GM12878 (cell line): ENCODE data around the gene ZIC2. TPM values are rescaled to one million over a fixed set of nuclear protein-coding genes. Genes with fewer than 3 reads are reported as not detected.
"Not testable (repeated sequence)": the region's sequence is repeated elsewhere in the genome, so short reads cannot be mapped to it uniquely, and the experiment has no call there.

Experiments
- ATAC-seq: fragments of 200-7000 bp; cut with Tn5 transposase; 3 replicates; pipeline ENCODE4 v1.9.1; 2020; ENCODE audit warnings: mild to moderate bottlenecking, moderate library complexity
- BruUV-seq: library from RNA; stranded (reverse); fragments of 400-500 nt; replicated peaks from 2 replicates; lab custom pipeline; 2021; lab: Mats Ljungman, UMichigan
- CTCF ChIA-PET: fragments of 300-600 bp; sonication (Branson Sonifier 250); formaldehyde crosslinking; extraction: SDS; loops from one replicate; lab custom pipeline; 2021; ENCODE audit warnings: inconsistent platforms; lab: Yijun Ruan, JAX
- POLR2A ChIA-PET: fragments of 350-600 bp; formaldehyde crosslinking; extraction: SDS; loops from one replicate; lab custom pipeline; 2021; ENCODE audit warnings: inconsistent platforms; lab: Charles Lee
- RAD21 ChIA-PET: fragments of 300-600 bp; sonication (Branson Sonifier 250); formaldehyde crosslinking; loops from one replicate; lab custom pipeline; 2023; ENCODE audit warnings: antibody characterized with exemption; ENCODE audit not compliant: unreplicated experiment; lab: Charles Lee
- SMC1A ChIA-PET: fragments of 300-600 bp; sonication (Branson Sonifier 250); formaldehyde crosslinking; loops from one replicate; lab custom pipeline; 2023; ENCODE audit not compliant: unreplicated experiment, uncharacterized antibody; lab: Charles Lee
- DNase-seq: peaks from one replicate; pipeline ENCODE4 v3.0.0-alpha.2; 2011; ENCODE audit warnings: low read depth, low spot score
- FAIRE-seq: peaks from 3 replicates; lab custom pipeline; 2011; peaks lifted over from hg19 to GRCh38; lab: Jason Lieb, UNC
- H2AFZ ChIP-seq: 2 replicates; pipeline ENCODE4 v1.6.0; 2011; ENCODE audit warnings: low read depth, low read length, control low read depth; ENCODE audit not compliant: control insufficient read depth
- H3K27ac ChIP-seq: 2 replicates; pipeline ENCODE4 v1.5.1; 2011; ENCODE audit warnings: control low read depth; ENCODE audit not compliant: control insufficient read depth, insufficient read depth
- H3K27me3 ChIP-seq, 2 experiments: replicated peaks in 1 of 2; 2 replicates each; pipeline versions ENCODE4 v1.6.0 to v1.6.1; 2011; ENCODE audit warnings: low read length in 1 of 2; ENCODE audit not compliant: control insufficient read depth in 2 of 2, insufficient read depth in 2 of 2
- H3K36me3 ChIP-seq, 2 experiments: 2 replicates each; pipeline ENCODE4 v1.5.1; 2011; ENCODE audit warnings: low read length in 1 of 2; ENCODE audit not compliant: control insufficient read depth in 2 of 2, insufficient read depth in 2 of 2
- H3K4me1 ChIP-seq: 2 replicates; pipeline ENCODE4 v1.6.1; 2011; ENCODE audit warnings: mild to moderate bottlenecking, low read length, moderate library complexity, mixed read lengths; ENCODE audit not compliant: control insufficient read depth, insufficient read depth
- H3K4me2 ChIP-seq: 2 replicates; pipeline ENCODE4 v1.6.0; 2011; ENCODE audit warnings: control low read depth; ENCODE audit not compliant: control insufficient read depth, insufficient read depth
- H3K4me3 ChIP-seq: fragments of 200-600 bp; sonication (generic); 2 replicates; pipeline ENCODE4 v1.5.1; 2016
- H3K79me2 ChIP-seq: 2 replicates; pipeline ENCODE4 v1.6.0; 2011; ENCODE audit warnings: low read length; ENCODE audit not compliant: control insufficient read depth, insufficient read depth
- H3K9ac ChIP-seq: 2 replicates; pipeline ENCODE4 v1.8.0; 2011; ENCODE audit warnings: low read length, control low read depth, mixed read lengths; ENCODE audit not compliant: control insufficient read depth, insufficient read depth
- H3K9me3 ChIP-seq: replicated peaks from 3 replicates; pipeline ENCODE4 v1.5.1; 2011; ENCODE audit warnings: mild to moderate bottlenecking, low read length; ENCODE audit not compliant: control insufficient read depth, insufficient read depth
- H4K20me1 ChIP-seq: 2 replicates; pipeline ENCODE4 v1.6.0; 2011; ENCODE audit not compliant: control insufficient read depth, insufficient read depth
- FOXM1 ChIP-seq: IDR thresholded peaks from 2 replicates; pipeline ENCODE4 v1.6.1; 2012; ENCODE audit warnings: low read depth, mild to moderate bottlenecking, inconsistent platforms, low read length, moderate library complexity
- JUND ChIP-seq: IDR thresholded peaks from 2 replicates; pipeline ENCODE4 v1.6.1; 2012; ENCODE audit warnings: low read depth, mild to moderate bottlenecking, low read length, improper control_type of control experiment, moderate library complexity
- WGBS: methylation state at CpG from one replicate; pipeline ENCODE4 v1.1.6; 2016; ENCODE audit warnings: low lambda C conversion rate; ENCODE audit not compliant: insufficient replicate concordance, insufficient coverage; ENCODE audit errors: missing lambda C conversion rate; 5-methylcytosine and 5-hydroxymethylcytosine counted together
- in situ Hi-C: fragments of 300-500 bp; cut with MboI; formaldehyde crosslinking; loops from 9 replicates; pipeline ENCODE4 v1.14.3; 2018; ENCODE audit warnings: mixed read lengths
- intact Hi-C: fragments of 100-400 bp; cut with micrococcal nuclease; formaldehyde crosslinking; loops from one replicate; pipeline ENCODE4 v1.14.2; 2022; ENCODE audit not compliant: unreplicated experiment
- polyA plus RNA-seq, 11 experiments: library from polyadenylated mRNA; depleted of rRNA in 4 of 11; unstranded in 6 of 11; stranded (reverse) in 5 of 11; fragments of >200 nt; fragmentation: Nextera tagmentation in 4 of 11; fragmentation: Illumina TruSeq in 1 of 11; extraction: Ambion mirVana in 4 of 11; extraction: Trizol in 1 of 11; gene quantifications; 1 replicate in 1 of 11; 2 replicates in 10 of 11; pipeline versions ENCODE4 v1.2.1 to v1.2.3, GENCODE V29; 2011 to 2016; ENCODE audit warnings: inconsistent platforms in 2 of 11, missing spikeins in 2 of 11, low read depth in 1 of 11
- total RNA-seq, 4 experiments: library from RNA; depleted of rRNA in 3 of 4; stranded (reverse); fragments of >200 nt in 3 of 4; fragmentation: Illumina TruSeq in 1 of 4; extraction: Trizol in 1 of 4; gene quantifications; 2 replicates each; pipeline versions ENCODE4 v1.2.1 to v1.2.3, GENCODE V29; 2013 to 2021

Gene ZIC2
- total and polyA plus RNA-seq, 10 of the 15 experiments (the other 5 are each of a cell fraction or from before 2014, with no cell fraction given): 0.05 TPM; not detected in 8

- SMC1A ChIA-PET: no interaction called here
- in situ Hi-C loops: no loop called here
Measured at GRCh38 chr13:99948907-99949678, 32.5 kb upstream of the ZIC2 start.

GRCh38 chr13:99949679-99950413 is 31.7 kb upstream of the ZIC2 start:
- CTCF ChIA-PET: interaction anchor here (0.6 kb wide), 1 partner anchor 982 kb away, joined by 4 read pairs; no protein-coding TSS in a partner anchor
- no peak overlapping the region for H3K4me2 ChIP-seq
- no peaks in the 10 kb centered on the region for H4K20me1 ChIP-seq
- no peak overlapping the region for H3K9ac ChIP-seq
- intact Hi-C loops: no loop called here
- WGBS: 30% methylated on average over 8 of the region's 8 CpGs
- DNase-seq: no peak
- H3K27ac ChIP-seq: no peak overlapping the region
- no peak for ATAC-seq
- no peaks in the 10 kb centered on the region for H3K4me1 ChIP-seq
- no peaks in the 10 kb centered on the region for H3K79me2 ChIP-seq
- H3K9me3 ChIP-seq: no peaks in the 10 kb centered on the region
- POLR2A ChIA-PET: no interaction called here
- RAD21 ChIA-PET: no interaction called here
- no peak for TF ChIP-seq JUND
- H3K36me3 ChIP-seq: no peaks in the 10 kb centered on the region
- H3K4me3 ChIP-seq: no peak overlapping the region
- FAIRE-seq: no peak
- in situ Hi-C loops: no loop called here
- peaks cover 0 to 4% of the 10 kb centered on the region in 2 experiments; a peak in 1 of 4 replicates for H3K27me3 ChIP-seq
- SMC1A ChIA-PET: no interaction called here
- H2AFZ ChIP-seq: no peak overlapping the region
- BruUV-seq: no TSS peak

More at GRCh38 chr13:99948907-99949678, 32.5 kb upstream of the ZIC2 start:
- POLR2A ChIA-PET: no interaction called here
- no peaks in the 10 kb centered on the region for H3K79me2 ChIP-seq
- H3K27me3 ChIP-seq: peaks cover 0 to 4% of the 10 kb centered on the region in 2 experiments; a peak in 1 of 4 replicates
- no peak overlapping the region for H3K4me3 ChIP-seq
- H2AFZ ChIP-seq: no peak overlapping the region
- H3K9me3 ChIP-seq: no peaks in the 10 kb centered on the region
- H3K9ac ChIP-seq: no peak overlapping the region
- intact Hi-C loops: no loop called here
- no peaks in the 10 kb centered on the region for H4K20me1 ChIP-seq
- RAD21 ChIA-PET: no interaction called here
- H3K4me2 ChIP-seq: no peak overlapping the region
- no peak for ATAC-seq
- H3K36me3 ChIP-seq: no peaks in the 10 kb centered on the region
- BruUV-seq: no TSS peak
- CTCF ChIA-PET: interaction anchor here (0.6 kb wide), 1 partner anchor 981 kb away, joined by 4 read pairs; no protein-coding TSS in a partner anchor
- no peak for DNase-seq
- WGBS: 44% methylated on average over 10 of the region's 10 CpGs
- no peak for FAIRE-seq
- no peak overlapping the region for H3K27ac ChIP-seq
- H3K4me1 ChIP-seq: no peaks in the 10 kb centered on the region
- no peak for TF ChIP-seq FOXM1

- H3K36me3 ChIP-seq, H2AFZ ChIP-seq, FAIRE-seq, H3K4me2 ChIP-seq, H4K20me1 ChIP-seq, POLR2A ChIA-PET, H3K4me1 ChIP-seq, H3K27ac ChIP-seq, H3K4me3 ChIP-seq, CTCF ChIA-PET, H3K9me3 ChIP-seq, H3K79me2 ChIP-seq, H3K9ac ChIP-seq, in situ Hi-C loops, RAD21 ChIA-PET, DNase-seq, SMC1A ChIA-PET, ATAC-seq, intact Hi-C loops, BruUV-seq: not testable (repeated sequence)
- H3K27me3 ChIP-seq: peaks cover 5 to 10% of the 10 kb centered on the region in 2 experiments; a peak in 3 of 4 replicates
- 13% methylated on average over 1 of the region's 1 CpG for WGBS
Measured at GRCh38 chr13:99951666-99952065, 29.9 kb upstream of the ZIC2 start.
